ENCODE data around the gene TRIM22. TPM values are rescaled to one million over a fixed set of nuclear protein-coding genes. Genes with fewer than 3 reads are reported as not detected.
A peak's percentile ranks its signal among the peaks of the same experiment; 100 is the strongest.
"Not testable (repeated sequence)": the region's sequence is repeated elsewhere in the genome, so short reads cannot be mapped to it uniquely, and the experiment has no call there.

Gene TRIM22
- total RNA-seq, 1 experiment from 2014 or later = not detected

- Histone ChIP-seq H3K9me3 (no peaks in the 10 kb centered on the region), H3K4me1 (0 out of 2 replicates have a peak, but pooled peaks cover 6% of the 10 kb centered on the region), H3K4me3 (ENCODE audit: low read depth, low read length) (no peak overlapping the region), H3K27me3 (replicated peaks; ENCODE audit: control insufficient read depth, insufficient read depth, low read length) (no peaks in the 10 kb centered on the region), H3K36me3 (ENCODE audit: control insufficient read depth, insufficient read depth, low read length) (peaks cover 2% of the 10 kb centered on the region; the same call in 1 of the 2 replicates)
- no peak for TF ChIP-seq CTCF (IDR thresholded peaks at IDR 0.05; ENCODE audit: insufficient read depth in 1 of 2, low read depth in 1 of 2, low read length in 1 of 2, severe bottlenecking in 1 of 2, unreplicated experiment in 1 of 2)
- ChIA-PET CTCF (no interaction called here), POLR2A (no interaction called here)
- Mint-ChIP-seq H3K9me3 (ENCODE audit: unreplicated experiment) (no peaks in the 10 kb centered on the region), H3K4me3 (ENCODE audit: unreplicated experiment) (no peak overlapping the region), H3K27ac (ENCODE audit: unreplicated experiment) (no peak overlapping the region), H3K4me1 (ENCODE audit: low read depth, unreplicated experiment) (peaks cover 9% of the 10 kb centered on the region), H3K27me3 (ENCODE audit: insufficient read depth, unreplicated experiment) (no peaks in the 10 kb centered on the region), H3K36me3 (ENCODE audit: insufficient read depth, unreplicated experiment) (peaks cover 35% of the 10 kb centered on the region)
- intact Hi-C loops (cut with micrococcal nuclease; ENCODE audit: unreplicated experiment) = no loop called here
- no peak for DNase-seq
- no TSS peak for BruUV-seq (replicated peaks)
These were observed 9.8 kb upstream of the TRIM22 start for GRCh38 chr11:5679811-5680210.

- H3K4me3 Mint-ChIP-seq (ENCODE audit: unreplicated experiment); H3K27me3 Mint-ChIP-seq (ENCODE audit: insufficient read depth, unreplicated experiment); H3K9me3 Mint-ChIP-seq (ENCODE audit: unreplicated experiment); H3K9me3 ChIP-seq; H3K27me3 ChIP-seq (replicated peaks; ENCODE audit: control insufficient read depth, insufficient read depth, low read length); H3K36me3 ChIP-seq (ENCODE audit: control insufficient read depth, insufficient read depth, low read length); POLR2A ChIA-PET; DNase-seq; H3K27ac Mint-ChIP-seq (ENCODE audit: unreplicated experiment); intact Hi-C loops (cut with micrococcal nuclease; ENCODE audit: unreplicated experiment); BruUV-seq (replicated peaks); CTCF ChIA-PET; H3K4me3 ChIP-seq (ENCODE audit: low read depth, low read length): not testable (repeated sequence)
- H3K4me1 ChIP-seq = peaks cover 10% of the 10 kb centered on the region; the same call in 1 of the 2 replicates
- peaks cover 16% of the 10 kb centered on the region for H3K4me1 Mint-ChIP-seq (ENCODE audit: low read depth, unreplicated experiment)
- H3K36me3 Mint-ChIP-seq (ENCODE audit: insufficient read depth, unreplicated experiment) = peaks cover 34% of the 10 kb centered on the region
These were observed 6.6 kb upstream of the TRIM22 start for GRCh38 chr11:5682890-5683441.

- H3K4me3 ChIP-seq (ENCODE audit: low read depth, low read length); H3K27me3 Mint-ChIP-seq (ENCODE audit: insufficient read depth, unreplicated experiment); H3K27me3 ChIP-seq (replicated peaks; ENCODE audit: control insufficient read depth, insufficient read depth, low read length); H3K9me3 Mint-ChIP-seq (ENCODE audit: unreplicated experiment); DNase-seq; BruUV-seq (replicated peaks); H3K36me3 ChIP-seq (ENCODE audit: control insufficient read depth, insufficient read depth, low read length); POLR2A ChIA-PET; H3K9me3 ChIP-seq: not testable (repeated sequence)
- H3K4me3 Mint-ChIP-seq (ENCODE audit: unreplicated experiment) = peak overlapping the region; percentile 85
- H3K36me3 Mint-ChIP-seq (ENCODE audit: insufficient read depth, unreplicated experiment) = peaks cover 27% of the 10 kb centered on the region
- peak overlapping the region; percentile 95 for H3K27ac Mint-ChIP-seq (ENCODE audit: unreplicated experiment)
- peaks cover 16% of the 10 kb centered on the region for H3K4me1 Mint-ChIP-seq (ENCODE audit: low read depth, unreplicated experiment)
- peaks cover 10% of the 10 kb centered on the region; the same call in 1 of the 2 replicates for H3K4me1 ChIP-seq
- CTCF ChIA-PET = interaction anchor here (1.1 to 1.3 kb wide), 2 partner anchors 61 to 126 kb away, joined by 5 to 6 read pairs; no protein-coding TSS in a partner anchor
- intact Hi-C loops (cut with micrococcal nuclease; ENCODE audit: unreplicated experiment) = loop anchor here (1.0 to 2.0 kb wide), 2 partner anchors 83 to 125 kb away; partner anchors contain the start of gene OR52N2
These were observed 6.0 kb upstream of the TRIM22 start for GRCh38 chr11:5683620-5684019.

GRCh38 chr11:5684036-5684645 is 5.4 kb upstream of the TRIM22 start:
- Histone ChIP-seq H3K4me1 (peaks cover 10% of the 10 kb centered on the region; the same call in 1 of the 2 replicates), H3K36me3 (ENCODE audit: control insufficient read depth, insufficient read depth, low read length) (no peaks in the 10 kb centered on the region), H3K9me3 (no peaks in the 10 kb centered on the region), H3K4me3 (ENCODE audit: low read depth, low read length) (peak overlapping the region; percentile 35), H3K27me3 (replicated peaks; ENCODE audit: control insufficient read depth, insufficient read depth, low read length) (no peaks in the 10 kb centered on the region)
- Mint-ChIP-seq H3K9me3 (ENCODE audit: unreplicated experiment) (no peaks in the 10 kb centered on the region), H3K4me3 (ENCODE audit: unreplicated experiment) (peak overlapping the region; percentile 85), H3K4me1 (ENCODE audit: low read depth, unreplicated experiment) (peaks cover 16% of the 10 kb centered on the region), H3K36me3 (ENCODE audit: insufficient read depth, unreplicated experiment) (peaks cover 23% of the 10 kb centered on the region), H3K27me3 (ENCODE audit: insufficient read depth, unreplicated experiment) (no peaks in the 10 kb centered on the region), H3K27ac (ENCODE audit: unreplicated experiment) (peak overlapping the region; percentile 95)
- DNase-seq = no peak
- intact Hi-C loops (cut with micrococcal nuclease; ENCODE audit: unreplicated experiment) = loop anchor here (1.0 to 2.0 kb wide), 2 partner anchors 83 to 124 kb away; partner anchors contain the start of gene OR52N2
- TSS peak; percentile 94 for BruUV-seq (replicated peaks)
- TF ChIP-seq CTCF (IDR thresholded peaks at IDR 0.05; ENCODE audit: insufficient read depth in 1 of 2, low read depth in 1 of 2, low read length in 1 of 2, severe bottlenecking in 1 of 2, unreplicated experiment in 1 of 2) = no peak
- POLR2A ChIA-PET = interaction anchor here (0.7 to 1.3 kb wide), 2 partner anchors 23 to 63 kb away, joined by 3 to 6 read pairs; no protein-coding TSS in a partner anchor
- CTCF ChIA-PET = interaction anchor here (1.1 to 2.0 kb wide), 5 partner anchors 61 to 207 kb away, joined by 5 to 12 read pairs (median 7); no protein-coding TSS in a partner anchor
